HL-60 (cell line): ENCODE measurements around the gene BSG.

Experiments
- TF ChIP-seq, protein P1 (sequence below): IDR thresholded peaks from 2 replicates; pipeline ENCODE4 v1.6.1; 2012; ENCODE audit warnings: low read depth; ENCODE audit not compliant: insufficient replicate concordance
- TF ChIP-seq, protein P2 (sequence below): IDR thresholded peaks from one replicate; pipeline ENCODE4 v1.5.1; 2011; ENCODE audit warnings: low read length, control low read depth, inconsistent platforms; ENCODE audit not compliant: insufficient read depth

DNA sequence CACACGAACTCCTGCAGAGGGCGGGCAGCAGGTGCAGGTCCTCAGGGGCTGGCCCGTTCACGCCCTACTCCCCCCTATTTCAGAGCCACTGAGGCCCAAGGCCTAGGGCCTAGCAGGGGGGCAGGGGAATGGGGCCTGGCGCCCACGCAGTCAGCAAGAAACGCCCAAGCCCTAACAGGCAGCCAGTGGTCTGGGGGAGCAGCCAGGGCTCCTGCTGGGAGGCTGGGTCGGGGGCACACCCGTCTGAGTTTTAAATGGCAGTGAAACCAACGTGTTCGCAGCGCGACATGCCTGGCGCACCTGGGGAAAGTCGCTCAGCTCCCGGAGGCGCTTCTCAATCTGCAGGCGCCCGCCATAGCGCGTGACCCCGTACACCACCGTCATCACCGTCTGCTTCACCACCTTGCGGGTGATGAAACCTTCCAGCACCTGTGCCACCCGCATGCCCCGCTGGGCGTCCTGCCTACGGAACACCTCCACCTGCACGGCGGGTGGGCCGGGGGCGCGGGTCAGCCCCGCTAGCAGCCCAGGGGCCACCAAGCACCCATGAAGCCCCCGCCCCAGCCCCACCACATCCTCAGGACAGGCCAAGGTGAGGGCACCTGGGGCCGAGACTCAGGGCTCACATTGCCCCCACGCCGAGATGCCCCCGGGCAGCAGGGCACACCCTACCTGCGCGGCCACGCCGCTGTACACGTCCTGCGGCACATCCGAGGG, 47.0 kb downstream of the BSG start:
- TF ChIP-seq, protein P1, sequence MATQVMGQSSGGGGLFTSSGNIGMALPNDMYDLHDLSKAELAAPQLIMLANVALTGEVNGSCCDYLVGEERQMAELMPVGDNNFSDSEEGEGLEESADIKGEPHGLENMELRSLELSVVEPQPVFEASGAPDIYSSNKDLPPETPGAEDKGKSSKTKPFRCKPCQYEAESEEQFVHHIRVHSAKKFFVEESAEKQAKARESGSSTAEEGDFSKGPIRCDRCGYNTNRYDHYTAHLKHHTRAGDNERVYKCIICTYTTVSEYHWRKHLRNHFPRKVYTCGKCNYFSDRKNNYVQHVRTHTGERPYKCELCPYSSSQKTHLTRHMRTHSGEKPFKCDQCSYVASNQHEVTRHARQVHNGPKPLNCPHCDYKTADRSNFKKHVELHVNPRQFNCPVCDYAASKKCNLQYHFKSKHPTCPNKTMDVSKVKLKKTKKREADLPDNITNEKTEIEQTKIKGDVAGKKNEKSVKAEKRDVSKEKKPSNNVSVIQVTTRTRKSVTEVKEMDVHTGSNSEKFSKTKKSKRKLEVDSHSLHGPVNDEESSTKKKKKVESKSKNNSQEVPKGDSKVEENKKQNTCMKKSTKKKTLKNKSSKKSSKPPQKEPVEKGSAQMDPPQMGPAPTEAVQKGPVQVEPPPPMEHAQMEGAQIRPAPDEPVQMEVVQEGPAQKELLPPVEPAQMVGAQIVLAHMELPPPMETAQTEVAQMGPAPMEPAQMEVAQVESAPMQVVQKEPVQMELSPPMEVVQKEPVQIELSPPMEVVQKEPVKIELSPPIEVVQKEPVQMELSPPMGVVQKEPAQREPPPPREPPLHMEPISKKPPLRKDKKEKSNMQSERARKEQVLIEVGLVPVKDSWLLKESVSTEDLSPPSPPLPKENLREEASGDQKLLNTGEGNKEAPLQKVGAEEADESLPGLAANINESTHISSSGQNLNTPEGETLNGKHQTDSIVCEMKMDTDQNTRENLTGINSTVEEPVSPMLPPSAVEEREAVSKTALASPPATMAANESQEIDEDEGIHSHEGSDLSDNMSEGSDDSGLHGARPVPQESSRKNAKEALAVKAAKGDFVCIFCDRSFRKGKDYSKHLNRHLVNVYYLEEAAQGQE: no peak
- TF ChIP-seq, protein P2, sequence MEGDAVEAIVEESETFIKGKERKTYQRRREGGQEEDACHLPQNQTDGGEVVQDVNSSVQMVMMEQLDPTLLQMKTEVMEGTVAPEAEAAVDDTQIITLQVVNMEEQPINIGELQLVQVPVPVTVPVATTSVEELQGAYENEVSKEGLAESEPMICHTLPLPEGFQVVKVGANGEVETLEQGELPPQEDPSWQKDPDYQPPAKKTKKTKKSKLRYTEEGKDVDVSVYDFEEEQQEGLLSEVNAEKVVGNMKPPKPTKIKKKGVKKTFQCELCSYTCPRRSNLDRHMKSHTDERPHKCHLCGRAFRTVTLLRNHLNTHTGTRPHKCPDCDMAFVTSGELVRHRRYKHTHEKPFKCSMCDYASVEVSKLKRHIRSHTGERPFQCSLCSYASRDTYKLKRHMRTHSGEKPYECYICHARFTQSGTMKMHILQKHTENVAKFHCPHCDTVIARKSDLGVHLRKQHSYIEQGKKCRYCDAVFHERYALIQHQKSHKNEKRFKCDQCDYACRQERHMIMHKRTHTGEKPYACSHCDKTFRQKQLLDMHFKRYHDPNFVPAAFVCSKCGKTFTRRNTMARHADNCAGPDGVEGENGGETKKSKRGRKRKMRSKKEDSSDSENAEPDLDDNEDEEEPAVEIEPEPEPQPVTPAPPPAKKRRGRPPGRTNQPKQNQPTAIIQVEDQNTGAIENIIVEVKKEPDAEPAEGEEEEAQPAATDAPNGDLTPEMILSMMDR: no peak
